ENCODE results near the gene RHOG. TPM values are rescaled to one million over a fixed set of nuclear protein-coding genes. Genes with fewer than 3 reads are reported as not detected.

RHOG gene
- total RNA-seq, 1 donor = 19.0 TPM

DNA sequence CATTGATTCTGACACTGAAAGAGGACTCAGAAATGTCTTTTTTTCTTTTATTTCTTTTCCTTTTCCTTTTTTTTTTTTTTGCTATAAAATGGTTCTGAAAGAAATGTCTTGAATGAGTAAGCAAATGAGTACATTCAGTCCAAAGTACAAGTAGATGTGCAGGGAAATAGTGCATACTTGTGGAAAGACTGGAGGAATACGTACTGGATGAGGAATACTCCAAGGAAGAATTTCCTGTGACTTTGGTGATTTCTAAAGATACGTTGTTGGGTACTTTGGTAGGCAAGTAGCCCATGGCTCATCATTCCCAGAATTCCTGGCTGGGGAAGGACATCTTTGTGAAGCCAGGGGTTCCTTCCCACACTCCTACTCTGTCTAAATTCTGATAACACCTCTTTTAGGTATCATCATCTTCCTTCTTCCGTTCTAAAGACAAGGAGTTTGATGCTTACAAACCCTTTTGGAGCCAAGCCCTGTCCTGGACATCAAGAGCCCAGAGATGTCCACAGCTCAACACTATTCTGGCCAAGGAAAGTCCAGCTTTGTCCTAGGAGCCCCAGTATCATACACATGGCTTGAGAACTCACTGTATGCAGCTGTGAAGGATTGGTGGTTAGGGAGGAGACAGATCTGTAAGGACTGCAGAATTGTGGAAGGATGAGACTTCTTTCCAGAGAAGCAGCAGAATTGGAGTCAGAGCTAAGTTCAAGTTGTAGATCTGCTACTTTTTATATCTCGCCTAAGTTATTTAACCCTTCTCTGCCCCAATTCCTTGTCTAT lies 38.6 kb downstream of the RHOG start:
- no peak overlapping the region for H3K4me3 ChIP-seq (ENCODE audit: low read depth, low read length)
- TF ChIP-seq, protein P1, sequence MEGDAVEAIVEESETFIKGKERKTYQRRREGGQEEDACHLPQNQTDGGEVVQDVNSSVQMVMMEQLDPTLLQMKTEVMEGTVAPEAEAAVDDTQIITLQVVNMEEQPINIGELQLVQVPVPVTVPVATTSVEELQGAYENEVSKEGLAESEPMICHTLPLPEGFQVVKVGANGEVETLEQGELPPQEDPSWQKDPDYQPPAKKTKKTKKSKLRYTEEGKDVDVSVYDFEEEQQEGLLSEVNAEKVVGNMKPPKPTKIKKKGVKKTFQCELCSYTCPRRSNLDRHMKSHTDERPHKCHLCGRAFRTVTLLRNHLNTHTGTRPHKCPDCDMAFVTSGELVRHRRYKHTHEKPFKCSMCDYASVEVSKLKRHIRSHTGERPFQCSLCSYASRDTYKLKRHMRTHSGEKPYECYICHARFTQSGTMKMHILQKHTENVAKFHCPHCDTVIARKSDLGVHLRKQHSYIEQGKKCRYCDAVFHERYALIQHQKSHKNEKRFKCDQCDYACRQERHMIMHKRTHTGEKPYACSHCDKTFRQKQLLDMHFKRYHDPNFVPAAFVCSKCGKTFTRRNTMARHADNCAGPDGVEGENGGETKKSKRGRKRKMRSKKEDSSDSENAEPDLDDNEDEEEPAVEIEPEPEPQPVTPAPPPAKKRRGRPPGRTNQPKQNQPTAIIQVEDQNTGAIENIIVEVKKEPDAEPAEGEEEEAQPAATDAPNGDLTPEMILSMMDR (IDR thresholded peaks at IDR 0.05; ENCODE audit: insufficient read depth, low read length) = no peak
- DNase-seq (ENCODE audit: low read depth) = no peak

GRCh38 chr11:3799873-3800272 lies 40.9 kb downstream of the RHOG start:
- H3K4me3 ChIP-seq (ENCODE audit: low read depth, low read length) = no peak overlapping the region
- TF ChIP-seq, protein P1 (IDR thresholded peaks at IDR 0.05; ENCODE audit: insufficient read depth, low read length) = no peak
- DNase-seq (ENCODE audit: low read depth) = no peak

DNA sequence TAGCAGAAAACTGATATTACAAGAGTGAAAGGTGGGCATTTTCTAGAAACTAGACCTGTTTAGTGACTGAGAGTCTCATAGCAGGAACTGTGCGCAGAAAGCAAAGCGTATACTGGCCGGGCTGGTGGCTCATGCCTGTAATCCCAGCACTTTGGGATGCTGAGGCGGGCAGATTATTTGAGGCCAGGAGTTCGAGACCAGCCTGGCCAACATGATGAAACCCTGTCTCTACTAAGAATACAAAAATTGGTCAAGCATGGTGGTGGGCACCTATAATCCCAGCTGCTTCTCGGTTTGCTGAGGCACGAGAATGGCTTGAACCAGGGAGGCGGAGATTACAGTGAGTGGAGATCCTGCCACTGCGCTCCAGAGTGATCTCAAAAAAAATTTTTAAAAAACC lies 41.6 kb downstream of the RHOG start:
- no peak for DNase-seq (ENCODE audit: low read depth)
- TF ChIP-seq, protein P1 (IDR thresholded peaks at IDR 0.05; ENCODE audit: insufficient read depth, low read length) = no peak
- H3K4me3 ChIP-seq (ENCODE audit: low read depth, low read length) = no peak overlapping the region

DNA sequence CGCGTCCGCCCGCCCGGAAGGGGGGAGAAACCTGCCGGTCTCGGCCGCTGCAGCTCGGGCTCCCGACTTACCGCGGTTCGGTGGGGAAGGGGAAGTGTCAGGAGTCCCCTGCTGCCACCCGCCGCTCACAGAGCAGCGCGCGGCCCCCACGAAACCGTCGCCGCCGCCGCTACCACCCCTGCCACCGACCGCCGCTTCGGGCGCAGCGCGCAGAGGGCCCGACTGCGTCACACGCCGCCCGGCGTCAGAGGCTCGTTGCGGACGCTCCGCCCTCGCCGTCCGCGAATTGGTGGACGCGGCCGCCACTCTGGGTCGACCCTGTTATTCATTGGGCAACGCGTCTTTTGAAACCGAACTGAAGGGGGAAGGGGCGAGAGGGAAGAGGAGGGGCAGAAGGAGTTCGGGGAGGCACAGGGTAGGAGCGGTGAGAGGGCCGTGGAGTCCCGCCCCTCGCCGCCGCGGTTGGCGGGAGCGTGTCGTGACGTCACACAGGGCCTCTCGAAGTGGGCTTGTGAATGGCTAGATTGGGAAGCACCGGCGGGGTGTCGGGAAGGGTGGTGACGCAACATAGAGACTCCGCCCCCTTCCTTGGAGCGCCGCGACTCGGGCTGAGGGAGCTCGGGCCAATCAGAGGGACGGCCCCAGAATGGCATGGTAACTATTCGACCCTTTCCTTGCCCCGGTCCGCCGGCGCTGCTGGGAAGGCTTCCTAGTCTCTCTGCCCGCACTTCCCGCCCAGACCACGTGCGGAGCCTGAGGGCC lies 43.2 kb downstream of the RHOG start, which contains the start of gene NUP98:
NUP98 (minus strand) TSS at position 226 of the 762 bp plus-strand sequence. CDS start 15,437 bp downstream, outside the sequence.
- DNase-seq (ENCODE audit: low read depth) = peak; percentile 100
- peak within 1 kb of the TSS; percentile 99 for H3K4me3 ChIP-seq (ENCODE audit: low read depth, low read length)
- TF ChIP-seq, protein P1 (IDR thresholded peaks at IDR 0.05; ENCODE audit: insufficient read depth, low read length) = no peak

GRCh38 chr11:3796801-3797328 lies 43.9 kb downstream of the RHOG start:
- peak overlapping the region; percentile 99 for H3K4me3 ChIP-seq (ENCODE audit: low read depth, low read length)
- TF ChIP-seq, protein P1 (IDR thresholded peaks at IDR 0.05; ENCODE audit: insufficient read depth, low read length) = no peak
- DNase-seq (ENCODE audit: low read depth) = no peak

DNA sequence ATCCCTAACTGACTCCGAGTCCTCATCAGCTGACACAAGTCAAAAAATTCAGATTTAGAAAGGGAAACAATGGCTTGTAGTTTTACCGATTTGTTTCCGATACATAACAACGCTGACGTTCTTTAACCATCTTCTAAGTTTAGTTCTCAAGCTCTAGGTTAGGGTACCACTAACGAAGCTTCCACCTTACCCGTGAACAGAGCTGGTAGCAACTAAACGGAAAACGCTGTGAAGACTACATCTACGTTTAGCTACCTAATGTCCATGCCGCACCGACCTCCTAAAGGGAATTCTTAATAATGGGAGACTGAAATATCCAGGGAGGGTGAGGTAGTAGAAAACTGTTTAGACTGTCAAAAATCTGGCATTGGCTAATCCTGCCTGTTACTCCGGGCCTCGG lies 44.4 kb downstream of the RHOG start:
- peak overlapping the region; percentile 99 for H3K4me3 ChIP-seq (ENCODE audit: low read depth, low read length)
- TF ChIP-seq, protein P1 (IDR thresholded peaks at IDR 0.05; ENCODE audit: insufficient read depth, low read length) = no peak
- peak; percentile 15 for DNase-seq (ENCODE audit: low read depth)
